Germinal center (tissue), 1 donor: ENCODE data around the gene ETS2.
"Not testable (repeated sequence)": the region's sequence is repeated elsewhere in the genome, so short reads cannot be mapped to it uniquely, and the experiment has no call there.

ENCODE experiments used
- DNase-seq: peaks from one replicate; pipeline ENCODE4 v3.0.0; 2012; ENCODE audit warnings: mixed read lengths, low spot score

The ETS2 gene

DNA sequence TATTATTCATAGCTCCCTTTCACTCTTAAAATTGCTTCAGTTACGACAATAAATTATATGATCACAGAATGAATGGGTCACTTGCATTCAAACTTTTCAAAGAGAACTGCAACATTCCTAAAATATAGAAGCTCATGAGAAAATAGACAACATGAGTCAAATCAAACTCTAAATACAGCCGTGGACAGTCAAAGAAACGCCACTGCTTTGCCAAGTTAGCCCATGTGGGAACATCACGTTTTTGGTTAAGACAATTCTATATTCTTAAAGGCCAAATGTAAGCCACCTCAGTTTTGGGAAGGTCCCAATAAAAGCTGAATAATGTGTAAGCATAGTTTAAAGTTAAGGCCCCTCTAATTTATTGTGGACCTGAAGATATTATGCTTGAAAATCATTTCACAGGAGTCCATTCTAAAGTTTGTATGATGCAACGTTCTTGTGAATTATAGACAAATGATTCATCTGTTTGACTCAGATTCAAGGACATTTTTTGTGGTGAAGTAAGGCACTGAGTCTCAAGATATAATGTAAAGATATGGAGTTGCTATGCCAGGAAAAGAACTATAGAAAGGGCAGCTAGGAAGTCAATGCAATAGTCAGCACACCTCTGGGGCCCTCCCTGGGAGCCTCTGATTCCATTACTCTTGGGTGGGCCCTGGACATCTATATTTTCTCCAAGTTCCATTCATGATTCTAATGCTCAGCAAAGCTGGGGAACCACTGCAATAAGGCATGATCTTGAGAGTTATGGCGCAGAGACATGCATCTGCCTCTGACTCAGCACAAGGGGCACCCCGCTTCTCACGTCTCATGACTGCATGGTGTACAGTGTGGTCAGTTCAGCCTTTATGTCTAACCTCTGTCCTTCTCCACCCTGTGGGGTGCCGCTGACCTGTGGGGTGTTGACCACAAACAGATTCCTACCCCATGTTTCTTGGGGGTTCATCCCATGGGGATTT is 33.9 kb downstream of the ETS2 start:
- no peak for DNase-seq

DNA sequence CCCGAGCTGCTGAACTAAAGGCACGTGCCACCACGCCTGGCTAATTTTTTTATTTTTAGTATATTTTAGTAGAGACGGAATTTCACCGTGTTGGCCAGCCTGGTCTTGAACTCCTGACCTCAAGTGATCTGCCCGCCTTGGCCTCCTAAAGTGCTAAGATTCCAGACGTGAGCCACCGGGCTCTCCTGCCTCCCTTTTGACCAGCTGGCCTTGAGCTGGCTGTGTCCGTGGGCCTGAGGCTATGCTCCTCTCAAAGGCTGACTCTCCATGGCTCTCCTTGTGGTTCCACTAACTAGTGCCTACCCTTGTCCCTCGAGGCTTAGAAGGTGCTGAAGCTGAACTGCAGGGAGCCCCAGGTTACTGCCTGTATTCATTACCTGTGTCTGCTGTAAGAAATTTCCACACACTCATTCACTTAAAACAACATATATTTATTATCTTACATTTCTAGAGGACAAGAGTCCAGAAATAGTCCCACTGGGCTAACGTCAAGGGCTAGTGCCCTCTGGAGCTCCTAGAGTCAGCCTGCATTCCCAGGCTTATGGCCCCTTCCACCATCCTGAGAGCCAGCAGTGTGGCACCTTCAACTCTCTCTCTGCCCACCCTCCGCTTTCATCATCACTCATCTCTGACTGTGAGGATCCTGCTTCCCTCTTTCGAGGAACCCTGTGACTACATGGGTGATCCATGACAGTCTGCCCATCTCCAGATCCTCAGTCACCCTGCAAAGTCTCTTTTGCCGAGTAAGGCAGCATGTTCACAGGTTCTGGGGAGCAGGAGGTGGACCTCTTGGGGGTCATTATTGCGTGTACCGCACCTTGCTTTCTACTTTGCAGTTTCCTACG is 34.9 kb downstream of the ETS2 start:
- no peak for DNase-seq

GRCh38 chr21:38841472-38841871 is 35.7 kb downstream of the ETS2 start:
- DNase-seq = no peak

DNA sequence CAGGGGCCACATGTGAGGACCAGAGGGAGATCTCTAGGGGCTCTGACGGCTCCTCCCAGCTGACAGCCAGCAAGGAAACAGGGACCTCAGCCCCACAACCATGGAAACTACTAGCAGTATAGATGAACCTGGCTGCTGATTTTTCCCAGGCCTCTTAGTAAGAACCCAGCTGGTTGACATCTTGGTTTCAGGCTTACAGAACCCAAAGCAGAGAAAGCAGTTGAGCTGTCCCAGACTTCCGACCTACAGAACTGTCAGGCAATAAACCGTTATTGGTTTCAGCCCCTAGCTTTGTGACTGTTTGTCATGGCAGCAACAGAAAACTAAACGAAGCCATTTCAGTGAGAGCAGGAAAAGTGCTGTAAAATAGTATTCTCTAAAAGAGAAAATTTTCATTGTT is 36.4 kb downstream of the ETS2 start:
- DNase-seq = no peak

DNA sequence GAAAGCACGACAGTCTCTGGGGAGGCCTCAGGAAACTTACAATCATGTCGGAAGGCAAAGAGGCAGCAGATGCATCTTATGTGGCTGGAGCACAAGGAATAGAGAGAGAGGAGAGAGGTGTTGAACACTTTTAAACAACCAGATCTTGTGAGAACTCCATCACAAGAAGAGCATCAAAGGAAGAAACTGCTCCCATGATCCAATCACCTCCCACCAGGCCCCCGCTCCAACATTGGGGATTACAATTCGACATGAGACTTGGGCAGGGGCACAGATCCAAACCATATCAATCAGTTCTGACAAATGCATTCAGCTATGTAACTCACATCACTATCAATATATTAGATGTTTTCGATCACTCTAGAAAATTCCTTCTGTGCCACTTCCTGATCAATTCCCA is 37.6 kb downstream of the ETS2 start:
- DNase-seq = no peak

DNA sequence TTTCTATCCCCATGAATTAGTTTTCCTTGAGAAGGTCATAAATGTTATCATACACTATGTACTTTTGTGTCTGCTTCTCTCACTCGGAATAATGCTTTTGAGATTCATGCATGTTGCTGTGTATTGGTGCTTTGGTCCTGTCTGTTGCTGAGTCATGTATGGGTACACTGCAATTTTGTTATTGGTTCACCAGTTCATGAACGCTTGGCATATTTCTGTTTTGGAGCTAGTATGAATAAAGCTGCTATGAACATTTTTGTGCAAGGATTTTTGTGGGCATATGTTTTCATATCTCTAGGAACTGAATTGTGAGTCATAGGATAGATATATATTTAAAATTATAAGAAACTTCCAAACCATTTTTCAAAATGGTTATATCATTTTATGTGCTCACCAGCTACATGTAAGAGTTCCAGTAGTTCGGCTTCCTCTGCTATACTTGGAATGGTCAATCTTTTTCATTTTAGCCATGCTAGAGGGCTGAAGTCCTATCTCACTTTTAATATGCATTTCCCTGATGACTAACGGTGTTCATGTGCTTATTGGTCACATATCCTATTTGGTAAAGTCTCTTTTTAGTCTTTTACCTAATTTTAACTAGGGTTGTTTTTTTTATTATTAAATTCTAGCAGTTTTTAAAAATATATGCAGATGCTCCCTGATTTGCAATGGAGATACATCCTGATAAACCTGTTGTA is 38.2 kb downstream of the ETS2 start:
- DNase-seq = no peak

- not testable (repeated sequence) for DNase-seq
Observed at GRCh38 chr21:38845374-38845773, 39.6 kb downstream of the ETS2 start.

GRCh38 chr21:38847556-38847955 is 41.8 kb downstream of the ETS2 start:
- DNase-seq = no peak

DNA sequence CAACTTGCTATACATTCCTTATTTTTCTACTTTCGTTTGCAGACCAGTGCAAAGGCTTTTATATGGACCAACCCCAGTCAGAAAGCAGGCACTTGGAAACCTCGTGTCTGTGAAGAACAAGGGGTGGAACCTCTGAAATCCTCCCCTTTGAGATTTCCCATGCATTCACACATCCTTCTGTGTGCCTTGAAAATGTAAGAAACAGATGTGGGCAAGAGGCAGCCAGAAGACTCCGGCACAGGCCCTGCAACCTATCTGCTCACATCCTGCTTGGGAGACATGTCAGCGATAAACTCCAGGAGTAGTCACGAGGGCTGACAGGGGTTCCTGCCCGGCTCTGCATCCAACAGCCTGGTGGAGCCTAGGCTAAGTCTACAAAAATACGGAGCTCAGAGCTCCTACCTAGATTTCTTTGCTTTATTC is 42.5 kb downstream of the ETS2 start:
- no peak for DNase-seq

DNA sequence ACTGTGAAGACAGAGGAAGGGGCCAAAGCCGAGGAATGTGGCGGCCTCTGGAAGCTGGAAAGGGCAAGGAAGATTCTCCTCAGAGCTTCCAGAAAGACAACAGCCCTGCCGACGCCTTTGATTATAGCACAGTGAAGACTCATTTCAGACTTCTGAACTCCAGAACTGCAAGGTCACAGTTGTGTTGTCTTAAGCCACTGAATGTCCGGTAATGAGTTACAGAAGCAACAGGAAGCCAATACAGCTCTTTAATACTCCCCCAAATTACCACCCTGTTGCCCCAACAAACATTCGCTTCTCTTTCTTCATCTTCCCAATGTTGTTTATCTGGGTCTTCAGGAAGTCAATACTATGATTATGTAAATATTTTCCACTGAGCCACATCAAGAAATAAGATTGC is 44.0 kb downstream of the ETS2 start:
- no peak for DNase-seq

DNA sequence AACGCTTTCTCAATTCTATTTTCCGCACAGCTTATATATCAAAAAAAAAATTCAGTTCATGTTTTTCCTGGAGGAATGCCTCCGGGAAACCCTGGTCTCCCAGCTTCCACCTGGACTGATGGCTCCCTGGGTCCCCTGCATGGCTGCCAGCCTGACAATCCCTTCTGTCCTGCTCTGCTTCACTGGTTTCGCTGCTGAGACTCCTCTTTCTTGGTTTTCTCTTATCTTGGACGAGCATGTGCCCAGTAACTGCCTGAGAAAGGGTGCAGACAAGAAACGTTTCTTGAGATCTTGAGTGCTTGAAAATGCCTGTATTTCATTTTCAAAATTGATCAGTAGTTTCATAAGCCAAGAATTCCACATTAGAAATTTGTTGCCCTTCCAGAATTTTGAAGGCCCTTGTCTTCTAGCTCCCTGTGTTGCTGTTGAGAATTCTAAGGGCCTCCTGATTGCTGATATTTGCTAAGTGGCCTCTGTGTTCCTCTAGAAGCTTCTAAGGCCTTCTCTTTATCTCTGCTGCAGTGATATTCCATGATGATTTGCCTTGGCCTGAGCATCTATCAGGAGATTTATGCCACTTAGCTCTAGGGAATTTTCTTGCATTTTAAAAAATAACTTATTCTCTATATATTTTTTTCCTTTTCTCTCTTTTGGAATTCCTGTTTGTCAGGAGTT is 44.7 kb downstream of the ETS2 start:
- no peak for DNase-seq

- DNase-seq = no peak
Observed at GRCh38 chr21:38851101-38851500, 45.4 kb downstream of the ETS2 start.

- DNase-seq = no peak
Observed at GRCh38 chr21:38852278-38852677, 46.5 kb downstream of the ETS2 start.

DNA sequence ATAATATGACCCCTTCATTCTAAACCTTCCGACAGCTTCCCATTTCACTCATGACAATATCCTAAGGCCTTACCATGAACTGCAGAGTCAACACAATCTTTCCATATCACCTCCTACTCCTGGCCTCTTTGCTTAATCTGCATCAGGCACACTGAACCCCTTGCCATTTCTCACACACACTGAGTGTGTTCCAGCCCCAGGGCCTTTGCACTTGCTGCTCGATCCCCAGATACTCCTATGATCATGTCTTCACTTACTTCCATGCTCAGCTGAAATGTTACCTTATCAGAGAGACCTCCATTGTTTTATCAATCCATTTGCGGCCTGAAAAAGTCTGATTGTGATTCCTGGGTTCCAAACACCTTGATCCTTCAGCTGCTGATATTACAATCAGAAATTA is 47.0 kb downstream of the ETS2 start:
- DNase-seq = no peak

DNA sequence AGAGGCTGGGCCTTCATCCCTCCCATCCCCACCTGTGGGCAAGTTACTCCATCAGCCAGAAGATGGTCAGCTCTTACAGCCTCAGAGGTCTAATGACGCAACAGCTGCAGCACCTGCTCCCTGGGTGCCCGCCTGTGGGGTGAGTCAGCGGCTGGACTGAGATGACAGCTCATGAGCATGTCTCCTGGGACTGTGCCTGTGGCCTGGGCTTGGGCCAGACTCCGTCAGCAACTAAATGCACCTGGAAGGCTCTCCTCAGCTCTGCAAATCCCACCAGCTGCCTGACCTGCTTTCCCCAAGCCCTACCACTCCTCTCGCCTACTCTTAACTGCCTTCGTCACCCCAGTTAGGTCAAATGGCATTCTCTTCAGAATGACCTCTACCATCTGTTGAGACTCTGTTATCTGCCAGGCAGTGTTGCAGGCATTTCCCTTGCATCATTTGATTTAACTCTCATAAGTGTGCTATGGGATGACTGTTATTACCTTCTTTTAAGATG is 47.7 kb downstream of the ETS2 start:
- DNase-seq = no peak

GRCh38 chr21:38857152-38857825 is 51.6 kb downstream of the ETS2 start:
- no peak for DNase-seq

- no peak for DNase-seq
Observed at GRCh38 chr21:38858026-38858811, 52.5 kb downstream of the ETS2 start.

GRCh38 chr21:38858812-38859205 is 53.1 kb downstream of the ETS2 start:
- no peak for DNase-seq

- no peak for DNase-seq
Observed at GRCh38 chr21:38859852-38860251, 54.1 kb downstream of the ETS2 start.

- no peak for DNase-seq
Observed at GRCh38 chr21:38861056-38861455, 55.3 kb downstream of the ETS2 start.
